Astrocyte (in vitro differentiated cells and primary cell): ENCODE data around the gene DHX58.

Source experiments
- CTCF ChIP-seq: IDR thresholded peaks from 2 replicates; pipeline ENCODE4 v1.5.1; 2011; ENCODE audit warnings: low read depth, mild to moderate bottlenecking, inconsistent platforms, low read length, moderate library complexity; ENCODE audit not compliant: insufficient read depth
- EZH2 ChIP-seq: IDR thresholded peaks from 2 replicates; pipeline ENCODE4 v1.6.1; 2012; ENCODE audit warnings: mild to moderate bottlenecking, low read length, inconsistent platforms; ENCODE audit not compliant: insufficient read depth

- TF ChIP-seq CTCF (no peak), EZH2 (no peak)
Measured at GRCh38 chr17:42129109-42129837, 16.8 kb upstream of the DHX58 start.
